ENCODE measurements around the gene ZNF423. TPM values are rescaled to one million over a fixed set of nuclear protein-coding genes. Genes with fewer than 3 reads are reported as not detected.

Gene ZNF423
- total RNA-seq, 1 experiment from 2014 or later: 0.49 TPM

GRCh38 chr16:49585143-49585832, 270.6 kb downstream of the ZNF423 start:
- ATAC-seq (no peak), DNase-seq (ENCODE audit: low read depth, low spot score) (no peak)
- no peaks in the 10 kb centered on the region for H3K9me3 ChIP-seq (ENCODE audit: control insufficient read depth, insufficient read depth, low read depth, low read length)
- no peak overlapping the region for H3K27ac ChIP-seq (ENCODE audit: low read length)
- TF ChIP-seq TCF7L2 (IDR thresholded peaks at IDR 0.05; ENCODE audit: low read depth, low read length): no peak
- no peak for TF ChIP-seq REST (IDR thresholded peaks at IDR 0.05; ENCODE audit: insufficient read depth in 1 of 2, low read depth in 2 of 2, low read length in 1 of 2)
- TF ChIP-seq CTCF (IDR thresholded peaks at IDR 0.05): no peak
- no peak for TF ChIP-seq POLR2AphosphoS5 (IDR thresholded peaks at IDR 0.05; ENCODE audit: low read depth, low read length)
- TF ChIP-seq SIN3A (IDR thresholded peaks at IDR 0.05; ENCODE audit: borderline replicate concordance, insufficient read depth, low read depth, low read length): no peak
- H3K4me1 ChIP-seq (ENCODE audit: control insufficient read depth, insufficient read depth, low read length): no peaks in the 10 kb centered on the region
- no peaks in the 10 kb centered on the region; the same call in 1 of the 2 replicates for H3K27me3 ChIP-seq (ENCODE audit: control insufficient read depth, insufficient read depth, low read length)
- in situ Hi-C loops (cut with HindIII; ENCODE audit: low pct_unique_long_range_greater_than_20kb, low sequenced_read_pairs) (no loop called here), intact Hi-C loops (cut with micrococcal nuclease; ENCODE audit: unreplicated experiment) (no loop called here)
- H3K36me3 ChIP-seq (ENCODE audit: control insufficient read depth, insufficient read depth, low read length): no peaks in the 10 kb centered on the region
- no peak overlapping the region for H3K4me3 ChIP-seq (ENCODE audit: low read depth in 2 of 2, low read length in 2 of 2)
- no TSS peak for BruUV-seq (replicated peaks)
- ChIA-PET POLR2A (no interaction called here), CTCF (no interaction called here)

- ChIA-PET CTCF (interaction anchor here (0.7 kb wide), 1 partner anchor 232 kb away, joined by 3 read pairs; no protein-coding TSS in a partner anchor), POLR2A (no interaction called here)
- intact Hi-C loops (cut with micrococcal nuclease; ENCODE audit: unreplicated experiment) (no loop called here), in situ Hi-C loops (cut with HindIII; ENCODE audit: low pct_unique_long_range_greater_than_20kb, low sequenced_read_pairs) (no loop called here)
- Histone ChIP-seq H3K27ac (ENCODE audit: low read length) (no peak overlapping the region), H3K4me3 (ENCODE audit: low read depth in 2 of 2, low read length in 2 of 2) (no peak overlapping the region), H3K27me3 (ENCODE audit: control insufficient read depth, insufficient read depth, low read length) (no peaks in the 10 kb centered on the region; the same call in 1 of the 2 replicates), H3K36me3 (ENCODE audit: control insufficient read depth, insufficient read depth, low read length) (no peaks in the 10 kb centered on the region), H3K4me1 (ENCODE audit: control insufficient read depth, insufficient read depth, low read length) (no peaks in the 10 kb centered on the region), H3K9me3 (ENCODE audit: control insufficient read depth, insufficient read depth, low read depth, low read length) (no peaks in the 10 kb centered on the region)
- no TSS peak for BruUV-seq (replicated peaks)
- DNase-seq (ENCODE audit: low read depth, low spot score): no peak
- ATAC-seq: no peak
- TF ChIP-seq POLR2AphosphoS5 (IDR thresholded peaks at IDR 0.05; ENCODE audit: low read depth, low read length) (no peak), CTCF (IDR thresholded peaks at IDR 0.05) (no peak), REST (IDR thresholded peaks at IDR 0.05; ENCODE audit: insufficient read depth in 1 of 2, low read depth in 2 of 2, low read length in 1 of 2) (no peak), SIN3A (IDR thresholded peaks at IDR 0.05; ENCODE audit: borderline replicate concordance, insufficient read depth, low read depth, low read length) (no peak), TCF7L2 (IDR thresholded peaks at IDR 0.05; ENCODE audit: low read depth, low read length) (no peak)
These were observed 272.0 kb downstream of the ZNF423 start for GRCh38 chr16:49583911-49584310.
